ENCODE measurements around the gene ERCC4. TPM values are rescaled to one million over a fixed set of nuclear protein-coding genes. Genes with fewer than 3 reads are reported as not detected.

Gene ERCC4
- polyA plus RNA-seq, 1 donor (not counting 4 experiments of a cell fraction or from before 2014, with no cell fraction given): 5.9 TPM

DNA sequence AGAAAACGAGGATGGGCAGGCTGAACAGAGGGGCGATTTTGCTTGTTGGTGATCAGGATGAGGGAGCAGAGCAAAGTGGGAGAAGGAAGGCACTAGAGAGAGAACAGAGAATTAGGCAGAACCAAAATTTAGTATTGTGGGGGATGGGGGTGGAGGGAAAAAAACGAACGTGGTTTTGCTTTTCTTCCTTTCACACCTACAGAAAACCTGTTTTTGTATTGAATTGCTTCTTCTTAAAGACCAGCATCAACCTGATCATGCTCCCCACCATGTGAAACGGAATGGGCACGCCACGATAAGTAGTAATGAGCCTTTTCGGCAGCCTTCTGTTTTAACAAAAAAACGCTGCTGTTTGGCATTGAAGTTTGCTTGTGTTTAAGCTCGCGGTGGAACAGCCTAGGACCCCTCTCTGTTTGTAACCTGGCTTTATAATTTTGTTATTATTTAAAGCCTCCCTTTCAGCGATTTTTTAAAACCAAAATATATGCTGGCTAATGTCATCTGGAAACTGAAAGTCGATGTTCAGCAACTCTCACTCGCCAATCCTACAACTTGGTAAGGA is 36.8 kb downstream of the ERCC4 start:
- Histone ChIP-seq H3K9ac (ENCODE audit: control insufficient read depth, extremely low read depth, insufficient read depth, low read length) (no peak overlapping the region), H3K4me1 (ENCODE audit: control insufficient read depth, extremely low read depth, insufficient read depth, low read length) (peaks cover 30% of the 10 kb centered on the region), H3K79me2 (ENCODE audit: control insufficient read depth, insufficient read depth, low read length) (no peaks in the 10 kb centered on the region), H3K9me1 (ENCODE audit: control insufficient read depth, extremely low read depth, insufficient read depth, low read length) (no peaks in the 10 kb centered on the region), H3K9me3 (ENCODE audit: control insufficient read depth, low read depth, low read length) (no peaks in the 10 kb centered on the region), H3K27me3 (ENCODE audit: control insufficient read depth, extremely low read depth, insufficient read depth, low read length) (no peaks in the 10 kb centered on the region), H4K20me1 (ENCODE audit: control insufficient read depth, extremely low read depth, insufficient read depth, low read length) (no peaks in the 10 kb centered on the region), H3K36me3 (ENCODE audit: control insufficient read depth in 2 of 2, extremely low read depth in 1 of 2, insufficient read depth in 2 of 2, low read length in 2 of 2) (no peaks in the 10 kb centered on the region), H3K27ac (ENCODE audit: control insufficient read depth, insufficient read depth, low read length) (peak overlapping the region; percentile 95), H3K4me3 (ENCODE audit: control insufficient read depth in 2 of 3, extremely low read depth in 1 of 3, insufficient read depth in 2 of 3, low read depth in 1 of 3, low read length in 3 of 3) (peak overlapping the region in 2 of 3 experiments; percentile 62), H3K4me2 (ENCODE audit: control insufficient read depth, extremely low read depth, insufficient read depth, low read depth, low read length) (peak overlapping the region; percentile 95), H2AFZ (ENCODE audit: control insufficient read depth, low read length) (no peak overlapping the region)
- TF ChIP-seq, protein P1, sequence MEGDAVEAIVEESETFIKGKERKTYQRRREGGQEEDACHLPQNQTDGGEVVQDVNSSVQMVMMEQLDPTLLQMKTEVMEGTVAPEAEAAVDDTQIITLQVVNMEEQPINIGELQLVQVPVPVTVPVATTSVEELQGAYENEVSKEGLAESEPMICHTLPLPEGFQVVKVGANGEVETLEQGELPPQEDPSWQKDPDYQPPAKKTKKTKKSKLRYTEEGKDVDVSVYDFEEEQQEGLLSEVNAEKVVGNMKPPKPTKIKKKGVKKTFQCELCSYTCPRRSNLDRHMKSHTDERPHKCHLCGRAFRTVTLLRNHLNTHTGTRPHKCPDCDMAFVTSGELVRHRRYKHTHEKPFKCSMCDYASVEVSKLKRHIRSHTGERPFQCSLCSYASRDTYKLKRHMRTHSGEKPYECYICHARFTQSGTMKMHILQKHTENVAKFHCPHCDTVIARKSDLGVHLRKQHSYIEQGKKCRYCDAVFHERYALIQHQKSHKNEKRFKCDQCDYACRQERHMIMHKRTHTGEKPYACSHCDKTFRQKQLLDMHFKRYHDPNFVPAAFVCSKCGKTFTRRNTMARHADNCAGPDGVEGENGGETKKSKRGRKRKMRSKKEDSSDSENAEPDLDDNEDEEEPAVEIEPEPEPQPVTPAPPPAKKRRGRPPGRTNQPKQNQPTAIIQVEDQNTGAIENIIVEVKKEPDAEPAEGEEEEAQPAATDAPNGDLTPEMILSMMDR (optimal IDR thresholded peaks at IDR 0.05 in 1 of 3, IDR thresholded peaks at IDR 0.05 in 1 of 3, conservative IDR thresholded peaks at IDR 0.05 in 1 of 3; ENCODE audit: extremely low read depth in 1 of 3, insufficient read depth in 2 of 3, low read length in 3 of 3): no peak
- TF ChIP-seq EZH2 (IDR thresholded peaks at IDR 0.05; ENCODE audit: low read length): no peak
- dilution Hi-C loops (cut with MboI; ENCODE audit: extremely low pct_ligation_motif_present, low sequenced_read_pairs): no loop called here
- FAIRE-seq (no peak), DNase-seq (ENCODE audit: low read depth, low spot score) (no peak)

DNA sequence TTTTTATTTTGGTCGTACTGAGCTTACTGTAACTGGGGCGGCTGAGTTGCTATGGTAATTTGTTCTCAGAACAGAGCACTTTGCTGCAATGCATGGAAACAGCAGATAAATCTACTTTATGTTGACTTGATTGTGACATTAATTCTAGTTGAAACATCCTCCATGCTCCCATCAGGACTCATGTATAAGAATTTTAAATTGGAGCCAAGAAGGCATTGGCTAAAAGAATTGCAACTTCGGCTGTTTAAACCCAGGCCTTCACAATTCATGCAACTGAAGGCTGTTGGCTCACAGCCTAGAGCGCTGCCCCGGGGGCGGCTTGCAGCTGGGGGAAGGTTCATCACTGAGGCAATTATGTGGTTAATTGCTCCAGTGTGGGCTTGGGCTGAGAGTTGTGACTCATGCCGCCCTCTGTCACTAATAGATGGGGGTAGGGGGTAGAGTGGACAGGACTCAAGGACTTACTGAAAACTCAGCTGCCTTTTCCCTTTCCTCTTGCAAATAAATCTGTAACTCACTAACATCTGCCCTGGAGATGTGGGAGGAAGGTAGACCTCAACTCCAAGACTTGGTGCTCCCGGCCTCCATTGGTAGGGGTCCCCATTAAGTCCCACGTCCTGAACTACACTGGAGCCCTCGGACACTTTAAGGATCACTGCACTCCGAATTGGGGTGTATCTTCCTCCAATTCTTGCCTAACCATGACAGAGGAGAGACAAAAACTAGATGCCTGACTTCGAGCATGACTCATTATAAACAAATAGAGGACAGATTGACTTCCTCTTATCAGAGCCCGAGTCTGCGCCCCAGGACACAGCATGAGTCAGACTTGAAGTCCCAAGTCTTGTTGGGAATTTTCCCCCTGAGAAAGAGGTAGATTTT is 37.5 kb downstream of the ERCC4 start:
- DNase-seq (ENCODE audit: low read depth, low spot score): peak; percentile 52
- dilution Hi-C loops (cut with MboI; ENCODE audit: extremely low pct_ligation_motif_present, low sequenced_read_pairs): no loop called here

More for the DNA sequence above, 37.5 kb downstream of the ERCC4 start:
- TF ChIP-seq, protein P1 (optimal IDR thresholded peaks at IDR 0.05 in 1 of 3, IDR thresholded peaks at IDR 0.05 in 1 of 3, conservative IDR thresholded peaks at IDR 0.05 in 1 of 3; ENCODE audit: extremely low read depth in 1 of 3, insufficient read depth in 2 of 3, low read length in 3 of 3): no peak
- no peak for TF ChIP-seq EZH2 (IDR thresholded peaks at IDR 0.05; ENCODE audit: low read length)
- Histone ChIP-seq H4K20me1 (ENCODE audit: control insufficient read depth, extremely low read depth, insufficient read depth, low read length) (no peaks in the 10 kb centered on the region), H3K9ac (ENCODE audit: control insufficient read depth, extremely low read depth, insufficient read depth, low read length) (peak overlapping the region; percentile 78), H3K4me3 (ENCODE audit: control insufficient read depth in 2 of 3, extremely low read depth in 1 of 3, insufficient read depth in 2 of 3, low read depth in 1 of 3, low read length in 3 of 3) (peak overlapping the region in 2 of 3 experiments; percentile 62), H3K27ac (ENCODE audit: control insufficient read depth, insufficient read depth, low read length) (peak overlapping the region; percentile 95), H3K4me2 (ENCODE audit: control insufficient read depth, extremely low read depth, insufficient read depth, low read depth, low read length) (peak overlapping the region; percentile 95), H3K79me2 (ENCODE audit: control insufficient read depth, insufficient read depth, low read length) (no peaks in the 10 kb centered on the region), H3K36me3 (ENCODE audit: control insufficient read depth in 2 of 2, extremely low read depth in 1 of 2, insufficient read depth in 2 of 2, low read length in 2 of 2) (no peaks in the 10 kb centered on the region), H3K9me1 (ENCODE audit: control insufficient read depth, extremely low read depth, insufficient read depth, low read length) (no peaks in the 10 kb centered on the region), H3K9me3 (ENCODE audit: control insufficient read depth, low read depth, low read length) (no peaks in the 10 kb centered on the region), H2AFZ (ENCODE audit: control insufficient read depth, low read length) (peak overlapping the region; percentile 33), H3K27me3 (ENCODE audit: control insufficient read depth, extremely low read depth, insufficient read depth, low read length) (no peaks in the 10 kb centered on the region), H3K4me1 (ENCODE audit: control insufficient read depth, extremely low read depth, insufficient read depth, low read length) (peaks cover 30% of the 10 kb centered on the region)
- peak; percentile 48 for FAIRE-seq
